Measurements from ENCODE around the gene INAVA. TPM values are rescaled to one million over a fixed set of nuclear protein-coding genes. Genes with fewer than 3 reads are reported as not detected.

The INAVA gene
- total and polyA plus RNA-seq, 2 experiments from 2014 or later, result 25.3 to 43.9 TPM

- H3K4me2 ChIP-seq, result no peak overlapping the region
- no peaks in the 10 kb centered on the region; the same call in 1 of the 2 replicates for H4K20me1 ChIP-seq (replicated peaks; ENCODE audit: insufficient read depth)
- no peaks in the 10 kb centered on the region for H3K4me1 ChIP-seq (ENCODE audit: insufficient read depth)
- H3K36me3 Mint-ChIP-seq (ENCODE audit: low read depth), result peaks cover 69% of the 10 kb centered on the region
- H3F3A ChIP-seq (replicated peaks; ENCODE audit: low read depth), result no peaks in the 10 kb centered on the region
- H3K27me3 Mint-ChIP-seq (ENCODE audit: insufficient read depth, low read depth, poor library complexity), result peaks cover 9% of the 10 kb centered on the region
- H3K4me1 Mint-ChIP-seq, result no peaks in the 10 kb centered on the region; the same call in 2 of the 3 replicates
- H3K4me3 ChIP-seq, result no peak overlapping the region
- H3K27ac ChIP-seq (ENCODE audit: low read depth), result no peak overlapping the region
- no peaks in the 10 kb centered on the region for H3K9me2 ChIP-seq (ENCODE audit: insufficient read depth)
- no peaks in the 10 kb centered on the region for H3K9me3 Mint-ChIP-seq
- H3K36me3 ChIP-seq (ENCODE audit: insufficient read depth), result peaks cover 7% of the 10 kb centered on the region; the same call in 1 of the 2 replicates
- TF ChIP-seq NANOG (IDR thresholded peaks at IDR 0.05; ENCODE audit: borderline replicate concordance) (no peak), CREB1 (CRISPR knock-in tag; IDR thresholded peaks at IDR 0.05; ENCODE audit: low read depth) (no peak), REST (IDR thresholded peaks at IDR 0.05; ENCODE audit: unreplicated experiment) (no peak), POLR2AphosphoS5 (IDR thresholded peaks at IDR 0.05; ENCODE audit: low read depth) (no peak), CTCF (conservative IDR thresholded peaks at IDR 0.05; ENCODE audit: low read depth in 2 of 2) (no peak), EZH2phosphoT487 (IDR thresholded peaks at IDR 0.05; ENCODE audit: unreplicated experiment) (no peak), ZNF114 (CRISPR knock-in tag; IDR thresholded peaks at IDR 0.05) (no peak), ETS1 (IDR thresholded peaks at IDR 0.05) (no peak), ZNF462 (CRISPR knock-in tag; IDR thresholded peaks at IDR 0.05) (no peak), ZNF331 (CRISPR knock-in tag; IDR thresholded peaks at IDR 0.05; ENCODE audit: low read depth) (no peak), JUNB (IDR thresholded peaks at IDR 0.05; ENCODE audit: unreplicated experiment) (no peak), EZH2 (IDR thresholded peaks at IDR 0.05; ENCODE audit: low read depth, unreplicated experiment) (no peak), STAT1 (IDR thresholded peaks at IDR 0.05; ENCODE audit: unreplicated experiment) (no peak)
- no peaks in the 10 kb centered on the region for H3K27me3 ChIP-seq (ENCODE audit: insufficient read depth)
- no peak for ATAC-seq
- H2AFZ ChIP-seq, result no peak overlapping the region
- DNase-seq (ENCODE audit: low spot score), result no peak
- H3K79me2 ChIP-seq (replicated peaks; ENCODE audit: insufficient read depth), result no peaks in the 10 kb centered on the region
- no peak overlapping the region for H3K27ac Mint-ChIP-seq
- H3K4me3 Mint-ChIP-seq, result no peak overlapping the region
These were observed 9.1 kb downstream of the INAVA start for GRCh38 chr1:200903793-200904192.
